Fibroblast of lung (primary cell): ENCODE results near the gene DNAJB13. TPM values are rescaled to one million over a fixed set of nuclear protein-coding genes. Genes with fewer than 3 reads are reported as not detected.

Source experiments
- DNase-seq, 2 donors: peaks; one replicate each; pipeline versions ENCODE4 v3.0.0 to v3.0.0-alpha.2; 2010; ENCODE audit warnings: low read depth in 2 of 2
- H2AFZ ChIP-seq: 2 replicates; pipeline ENCODE4 v1.5.1; 2012; ENCODE audit warnings: low read length, control low read depth, inconsistent platforms
- H3K27ac ChIP-seq: 2 replicates; pipeline ENCODE4 v1.5.1; 2011; ENCODE audit warnings: low read length, control low read depth; ENCODE audit not compliant: insufficient read depth
- H3K27me3 ChIP-seq: 2 replicates; pipeline ENCODE4 v1.5.1; 2011; ENCODE audit warnings: mild to moderate bottlenecking, low read length; ENCODE audit not compliant: control insufficient read depth, insufficient read depth
- H3K36me3 ChIP-seq: 2 replicates; pipeline ENCODE4 v1.5.1; 2011; ENCODE audit warnings: low read length; ENCODE audit not compliant: control insufficient read depth, insufficient read depth
- H3K4me1 ChIP-seq: 2 replicates; pipeline ENCODE4 v1.5.1; 2011; ENCODE audit warnings: low read length; ENCODE audit not compliant: control insufficient read depth, insufficient read depth; ENCODE audit errors: extremely low read depth
- H3K4me2 ChIP-seq: 2 replicates; pipeline ENCODE4 v1.5.1; 2011; ENCODE audit warnings: low read length, control low read depth; ENCODE audit not compliant: insufficient read depth; ENCODE audit errors: extremely low read depth
- H3K4me3 ChIP-seq, 4 experiments: fragments of 200-600 bp in 1 of 4; sonication (generic) in 1 of 4; replicated peaks in 1 of 4; 2 replicates each; pipeline ENCODE4 v1.5.1; 2011 to 2016; ENCODE audit warnings: low read length in 4 of 4, low read depth in 3 of 4, mild to moderate bottlenecking in 3 of 4, control low read depth in 2 of 4, inconsistent platforms in 1 of 4, mixed read lengths in 1 of 4; ENCODE audit not compliant: insufficient read depth in 1 of 4; ENCODE audit errors: control extremely low read depth in 1 of 4
- H3K79me2 ChIP-seq: 2 replicates; pipeline ENCODE4 v1.5.1; 2012; ENCODE audit warnings: mild to moderate bottlenecking, low read length, inconsistent platforms; ENCODE audit not compliant: control insufficient read depth, insufficient read depth
- H3K9ac ChIP-seq: 2 replicates; pipeline ENCODE4 v1.5.1; 2011; ENCODE audit warnings: mild to moderate bottlenecking, low read length, control low read depth; ENCODE audit not compliant: insufficient read depth
- H3K9me3 ChIP-seq: 2 replicates; pipeline ENCODE4 v1.5.1; 2012; ENCODE audit warnings: low read depth, low read length; ENCODE audit not compliant: control insufficient read depth, insufficient read depth
- H4K20me1 ChIP-seq: 2 replicates; pipeline ENCODE4 v1.5.1; 2011; ENCODE audit warnings: low read length; ENCODE audit not compliant: control insufficient read depth, insufficient read depth; ENCODE audit errors: extremely low read depth
- CTCF ChIP-seq, 2 donors: IDR thresholded peaks in 1 of 2; conservative IDR thresholded peaks in 1 of 2; 1 replicate in 1 of 2; 2 replicates in 1 of 2; pipeline ENCODE4 v1.5.1; 2011 to 2012; ENCODE audit warnings: low read length in 2 of 2, control low read depth in 1 of 2, inconsistent platforms in 1 of 2, low read depth in 1 of 2, mild to moderate bottlenecking in 1 of 2
- EZH2 ChIP-seq: IDR thresholded peaks from 2 replicates; pipeline ENCODE4 v1.5.1; 2012; ENCODE audit warnings: low read length, control low read depth, mild to moderate bottlenecking; ENCODE audit errors: missing control alignments
- polyA plus RNA-seq, 2 donors: library from polyadenylated mRNA; depleted of rRNA in 1 of 2; stranded (reverse) in 1 of 2; unstranded in 1 of 2; fragments of >200 nt; gene quantifications; 2 replicates each; pipeline ENCODE4 v1.2.1, GENCODE V29; 2011 to 2012; ENCODE audit warnings: missing spikeins in 1 of 2
- total RNA-seq: library from RNA; depleted of rRNA; stranded (reverse); fragments of >200 nt; gene quantifications from 2 replicates; pipeline ENCODE4 v1.2.1, GENCODE V29; 2014

DNAJB13 gene
- total and polyA plus RNA-seq, 2 donors (not counting 1 experiment from before 2014, with no cell fraction given), result 0.10 to 0.17 TPM

DNA sequence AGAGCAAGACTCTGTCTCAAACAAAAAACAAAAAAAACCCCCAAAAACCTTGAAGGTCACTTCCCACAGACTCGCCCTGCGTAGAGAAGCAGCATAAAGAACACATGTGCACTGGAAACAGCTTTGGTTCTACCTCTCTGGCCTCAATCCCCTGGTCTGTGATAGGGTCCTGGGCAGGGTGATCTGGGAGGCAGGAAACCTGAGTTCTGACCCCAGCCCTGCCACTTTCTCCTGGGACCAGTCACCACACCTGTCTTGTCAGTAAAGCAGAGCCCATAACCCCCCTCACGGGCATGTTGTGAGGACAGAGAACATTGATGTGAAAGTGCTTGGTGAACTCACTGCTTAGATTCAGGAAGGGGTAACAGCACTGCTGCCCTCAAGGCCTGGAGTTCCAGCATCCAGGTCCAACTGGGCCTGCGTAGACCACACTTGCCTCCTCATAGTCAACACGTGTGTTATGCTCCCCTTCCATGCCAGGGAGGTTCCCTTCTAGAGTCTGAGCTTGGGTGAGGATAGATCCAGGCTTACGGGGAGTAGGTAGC, 20.4 kb downstream of the DNAJB13 start:
- H3K36me3 ChIP-seq, result peaks cover 1% of the 10 kb centered on the region
- peaks cover 7% of the 10 kb centered on the region for H3K4me1 ChIP-seq
- TF ChIP-seq EZH2 (no peak), CTCF (conservative IDR thresholded peaks at IDR 0.05 in 1 of 2, IDR thresholded peaks at IDR 0.05 in 1 of 2; ENCODE audit: low read depth in 1 of 2, low read length in 2 of 2) (no peak)
- no peak for DNase-seq
- no peak overlapping the region for H3K9ac ChIP-seq
- H4K20me1 ChIP-seq, result no peaks in the 10 kb centered on the region
- H3K27ac ChIP-seq, result no peak overlapping the region
- H3K27me3 ChIP-seq, result no peaks in the 10 kb centered on the region
- no peaks in the 10 kb centered on the region for H3K9me3 ChIP-seq
- H2AFZ ChIP-seq, result no peak overlapping the region
- no peaks in the 10 kb centered on the region for H3K79me2 ChIP-seq
- no peak overlapping the region for H3K4me2 ChIP-seq
- H3K4me3 ChIP-seq, result no peak overlapping the region

GRCh38 chr11:73972187-73972586, 21.4 kb downstream of the DNAJB13 start:
- no peak for DNase-seq
- Histone ChIP-seq H3K9ac (no peak overlapping the region), H3K4me2 (no peak overlapping the region), H2AFZ (no peak overlapping the region), H3K27ac (no peak overlapping the region), H3K27me3 (no peaks in the 10 kb centered on the region), H3K79me2 (no peaks in the 10 kb centered on the region), H3K4me1 (peaks cover 7% of the 10 kb centered on the region), H3K9me3 (no peaks in the 10 kb centered on the region), H3K36me3 (peaks cover 1% of the 10 kb centered on the region), H4K20me1 (no peaks in the 10 kb centered on the region), H3K4me3 (no peak overlapping the region)
- TF ChIP-seq EZH2 (no peak), CTCF (conservative IDR thresholded peaks at IDR 0.05 in 1 of 2, IDR thresholded peaks at IDR 0.05 in 1 of 2; ENCODE audit: low read depth in 1 of 2, low read length in 2 of 2) (no peak)

GRCh38 chr11:73972620-73973449, 22.0 kb downstream of the DNAJB13 start:
- H3K4me2 ChIP-seq, result no peak overlapping the region
- peaks cover 1% of the 10 kb centered on the region for H3K36me3 ChIP-seq
- no peak for DNase-seq
- no peak for TF ChIP-seq EZH2
- no peak for TF ChIP-seq CTCF (conservative IDR thresholded peaks at IDR 0.05 in 1 of 2, IDR thresholded peaks at IDR 0.05 in 1 of 2; ENCODE audit: low read depth in 1 of 2, low read length in 2 of 2)
- no peak overlapping the region for H3K4me3 ChIP-seq
- H3K27ac ChIP-seq, result no peak overlapping the region
- no peaks in the 10 kb centered on the region for H4K20me1 ChIP-seq
- H3K27me3 ChIP-seq, result no peaks in the 10 kb centered on the region
- no peak overlapping the region for H3K9ac ChIP-seq
- H3K9me3 ChIP-seq, result no peaks in the 10 kb centered on the region
- no peaks in the 10 kb centered on the region for H3K79me2 ChIP-seq
- H3K4me1 ChIP-seq, result peaks cover 7% of the 10 kb centered on the region
- H2AFZ ChIP-seq, result no peak overlapping the region
